AG20443 (cell line): ENCODE results near the gene TRIM54.

ENCODE experiments used
- DNase-seq: peaks from one replicate; pipeline ENCODE4 v3.0.0; 2012; ENCODE audit warnings: low spot score, mixed read lengths

TRIM54 gene

GRCh38 chr2:27356382-27357181 lies 74.4 kb downstream of the TRIM54 start, which contains the start of gene GTF3C2:
GTF3C2 (minus strand) TSS chr2:27356764; CDS start chr2:27343554, 13,210 bp downstream.
- peak; percentile 97 for DNase-seq
